Loucy (cell line): ENCODE results near the gene TYRO3.
A peak's percentile ranks its signal among the peaks of the same experiment; 100 is the strongest.

Experiments
- H2AFZ ChIP-seq: fragments of 200-600 bp; sonication (generic); 2 replicates; pipeline ENCODE4 v1.6.0; 2016; ENCODE audit warnings: antibody characterized with exemption, mild to moderate bottlenecking, low read length, moderate library complexity
- H3F3A ChIP-seq: fragments of 200-600 bp; 2 replicates; pipeline ENCODE4 v1.6.0; 2016; ENCODE audit warnings: antibody characterized with exemption, low read depth, mild to moderate bottlenecking
- H3K27me3 ChIP-seq: fragments of 200-600 bp; sonication (generic); 2 replicates; pipeline ENCODE4 v1.6.1; 2014; ENCODE audit warnings: low read length, mild to moderate bottlenecking; ENCODE audit not compliant: insufficient read depth, poor library complexity, severe bottlenecking
- H3K36me3 ChIP-seq: fragments of 200-600 bp; sonication (generic); 2 replicates; pipeline ENCODE4 v1.6.1; 2016; ENCODE audit warnings: low read length; ENCODE audit not compliant: insufficient read depth
- H3K4me1 ChIP-seq: fragments of 200-600 bp; sonication (generic); 2 replicates; pipeline ENCODE4 v1.5.1; 2014; ENCODE audit warnings: low read length, mild to moderate bottlenecking; ENCODE audit not compliant: insufficient read depth, poor library complexity, severe bottlenecking
- H3K4me2 ChIP-seq: fragments of 200-600 bp; sonication (generic); 2 replicates; pipeline ENCODE4 v1.6.0; 2014; ENCODE audit warnings: antibody characterized with exemption, low read length, low read depth, mild to moderate bottlenecking; ENCODE audit not compliant: poor library complexity, severe bottlenecking
- H3K4me3 ChIP-seq: fragments of 200-600 bp; sonication (generic); 2 replicates; pipeline ENCODE4 v1.5.1; 2014; ENCODE audit warnings: low read length, mild to moderate bottlenecking, mixed read lengths; ENCODE audit not compliant: poor library complexity, severe bottlenecking
- H3K79me2 ChIP-seq: fragments of 200-600 bp; sonication (generic); 2 replicates; pipeline ENCODE4 v1.6.1; 2014; ENCODE audit warnings: low read length; ENCODE audit not compliant: insufficient read depth
- H3K9ac ChIP-seq: fragments of 200-600 bp; sonication (generic); 2 replicates; pipeline ENCODE4 v1.6.0; 2014; ENCODE audit warnings: mild to moderate bottlenecking, low read depth, low read length, moderate library complexity; ENCODE audit not compliant: poor library complexity, severe bottlenecking
- H3K9me2 ChIP-seq: fragments of 200-600 bp; sonication (generic); replicated peaks from 2 replicates; pipeline ENCODE4 v1.6.1; 2016; ENCODE audit warnings: low read depth, low read length, mixed read lengths
- H3K9me3 ChIP-seq: fragments of 200-600 bp; sonication (generic); 2 replicates; pipeline ENCODE4 v1.6.1; 2014; ENCODE audit warnings: mild to moderate bottlenecking, antibody characterized with exemption, low read length, low read depth; ENCODE audit not compliant: insufficient read depth
- H4K20me1 ChIP-seq: fragments of 200-600 bp; sonication (generic); 2 replicates; pipeline ENCODE4 v1.6.0; 2014; ENCODE audit warnings: antibody characterized with exemption, low read length, mild to moderate bottlenecking; ENCODE audit not compliant: insufficient read depth, poor library complexity, severe bottlenecking
- EZH2phosphoT487 ChIP-seq: fragments of 200-600 bp; IDR thresholded peaks from 2 replicates; pipeline ENCODE4 v1.6.1; 2018; ENCODE audit warnings: antibody characterized with exemption, mild to moderate bottlenecking, moderate library complexity, borderline replicate concordance
- TF ChIP-seq, protein P1 (sequence below): fragments of 200-600 bp; sonication (generic); conservative IDR thresholded peaks from 2 replicates; pipeline ENCODE4 v1.5.1; 2014; ENCODE audit warnings: mild to moderate bottlenecking, antibody characterized with exemption, low read length

Gene TYRO3

DNA sequence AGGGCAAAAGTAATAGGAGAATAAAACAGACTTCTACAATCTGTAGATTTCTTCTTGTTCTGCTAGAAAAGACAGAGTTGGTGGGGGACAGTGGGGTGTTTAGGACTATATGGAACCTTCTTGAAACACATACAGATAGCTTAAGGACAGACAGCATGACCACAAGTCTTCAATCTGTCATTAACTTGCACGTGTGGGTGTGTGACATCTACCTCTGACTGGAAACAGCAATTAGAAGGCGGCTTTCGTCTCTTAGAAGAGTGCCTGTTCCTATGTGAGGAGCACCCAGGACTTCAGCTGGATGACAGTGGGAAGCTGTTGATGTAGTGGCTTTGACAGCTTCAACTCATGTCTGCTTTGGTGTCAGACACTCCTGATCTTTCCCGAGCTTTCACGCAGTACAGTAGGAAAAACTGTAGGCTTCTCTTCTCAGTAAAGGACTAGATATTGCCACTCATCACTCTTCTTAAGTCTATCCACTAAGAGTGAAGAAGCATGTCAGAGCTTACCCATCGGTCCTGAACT is 44.5 kb downstream of the TYRO3 start:
- Histone ChIP-seq H3F3A (no peaks in the 10 kb centered on the region), H3K36me3 (no peaks in the 10 kb centered on the region), H3K4me3 (peak overlapping the region; percentile 52), H3K9ac (no peak overlapping the region), H2AFZ (peak overlapping the region; percentile 76; the same call in 1 of the 2 replicates), H3K27me3 (no peaks in the 10 kb centered on the region), H3K79me2 (no peaks in the 10 kb centered on the region), H4K20me1 (no peaks in the 10 kb centered on the region), H3K9me2 (no peaks in the 10 kb centered on the region), H3K9me3 (no peaks in the 10 kb centered on the region), H3K4me2 (no peak overlapping the region), H3K4me1 (peaks cover 7% of the 10 kb centered on the region)
- no peak for TF ChIP-seq EZH2phosphoT487
- TF ChIP-seq, protein P1, sequence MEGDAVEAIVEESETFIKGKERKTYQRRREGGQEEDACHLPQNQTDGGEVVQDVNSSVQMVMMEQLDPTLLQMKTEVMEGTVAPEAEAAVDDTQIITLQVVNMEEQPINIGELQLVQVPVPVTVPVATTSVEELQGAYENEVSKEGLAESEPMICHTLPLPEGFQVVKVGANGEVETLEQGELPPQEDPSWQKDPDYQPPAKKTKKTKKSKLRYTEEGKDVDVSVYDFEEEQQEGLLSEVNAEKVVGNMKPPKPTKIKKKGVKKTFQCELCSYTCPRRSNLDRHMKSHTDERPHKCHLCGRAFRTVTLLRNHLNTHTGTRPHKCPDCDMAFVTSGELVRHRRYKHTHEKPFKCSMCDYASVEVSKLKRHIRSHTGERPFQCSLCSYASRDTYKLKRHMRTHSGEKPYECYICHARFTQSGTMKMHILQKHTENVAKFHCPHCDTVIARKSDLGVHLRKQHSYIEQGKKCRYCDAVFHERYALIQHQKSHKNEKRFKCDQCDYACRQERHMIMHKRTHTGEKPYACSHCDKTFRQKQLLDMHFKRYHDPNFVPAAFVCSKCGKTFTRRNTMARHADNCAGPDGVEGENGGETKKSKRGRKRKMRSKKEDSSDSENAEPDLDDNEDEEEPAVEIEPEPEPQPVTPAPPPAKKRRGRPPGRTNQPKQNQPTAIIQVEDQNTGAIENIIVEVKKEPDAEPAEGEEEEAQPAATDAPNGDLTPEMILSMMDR: no peak

DNA sequence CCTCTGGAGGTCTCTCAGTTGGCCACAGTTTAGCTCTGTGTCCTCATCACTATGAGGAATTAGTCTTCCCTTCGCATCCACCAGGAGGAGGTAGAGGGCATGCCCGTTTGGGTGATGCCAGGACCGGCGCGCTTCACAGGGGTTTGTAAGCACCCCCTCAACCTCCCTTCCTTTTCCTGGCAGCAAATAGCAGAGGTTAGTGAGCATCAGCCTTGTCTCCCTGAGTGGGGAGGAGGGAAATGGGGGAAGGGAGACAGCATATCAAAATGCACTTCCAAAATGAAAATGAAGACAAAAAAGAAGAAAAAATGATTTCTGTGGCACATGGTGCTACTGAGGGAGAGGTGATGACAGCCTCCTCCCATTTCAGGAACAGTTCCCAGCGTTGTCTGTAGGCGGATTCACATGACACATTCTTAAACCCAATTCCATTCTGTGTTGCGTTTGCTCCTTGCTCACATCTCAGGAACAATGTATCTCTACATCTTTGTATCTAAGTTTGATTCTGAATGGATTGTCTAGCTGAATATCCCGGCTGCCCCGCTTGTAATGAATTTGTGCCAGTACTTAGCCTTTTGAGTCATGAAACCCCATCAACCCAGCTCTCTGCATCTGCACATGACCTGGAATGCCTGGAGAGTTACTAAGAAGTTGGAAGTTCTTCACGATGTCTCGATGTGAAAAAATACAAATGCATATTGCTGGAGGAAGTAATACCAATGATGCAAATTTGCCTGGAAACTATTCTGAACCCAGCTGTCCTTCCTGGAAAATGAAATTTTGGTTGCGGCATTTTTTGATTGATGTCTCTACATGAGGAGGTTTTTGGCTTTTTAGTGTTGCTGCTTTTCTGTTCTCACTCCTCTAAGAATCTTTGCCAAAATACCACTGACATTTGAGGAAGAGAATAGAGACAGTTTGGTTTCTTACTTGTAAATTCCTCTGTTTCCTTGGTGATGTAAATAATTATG is 45.2 kb downstream of the TYRO3 start:
- H3K4me2 ChIP-seq: peak overlapping the region; percentile 71
- H3K9ac ChIP-seq: peak overlapping the region; percentile 29
- no peaks in the 10 kb centered on the region for H3K36me3 ChIP-seq
- no peaks in the 10 kb centered on the region for H3K9me3 ChIP-seq
- no peaks in the 10 kb centered on the region for H3K79me2 ChIP-seq
- H3K9me2 ChIP-seq: no peaks in the 10 kb centered on the region
- peaks cover 7% of the 10 kb centered on the region for H3K4me1 ChIP-seq
- TF ChIP-seq EZH2phosphoT487: no peak
- TF ChIP-seq, protein P1: peak; percentile 90
- no peaks in the 10 kb centered on the region for H4K20me1 ChIP-seq
- H2AFZ ChIP-seq: peak overlapping the region; percentile 76
- H3K27me3 ChIP-seq: no peaks in the 10 kb centered on the region
- peak overlapping the region; percentile 52 for H3K4me3 ChIP-seq
- no peaks in the 10 kb centered on the region for H3F3A ChIP-seq

DNA sequence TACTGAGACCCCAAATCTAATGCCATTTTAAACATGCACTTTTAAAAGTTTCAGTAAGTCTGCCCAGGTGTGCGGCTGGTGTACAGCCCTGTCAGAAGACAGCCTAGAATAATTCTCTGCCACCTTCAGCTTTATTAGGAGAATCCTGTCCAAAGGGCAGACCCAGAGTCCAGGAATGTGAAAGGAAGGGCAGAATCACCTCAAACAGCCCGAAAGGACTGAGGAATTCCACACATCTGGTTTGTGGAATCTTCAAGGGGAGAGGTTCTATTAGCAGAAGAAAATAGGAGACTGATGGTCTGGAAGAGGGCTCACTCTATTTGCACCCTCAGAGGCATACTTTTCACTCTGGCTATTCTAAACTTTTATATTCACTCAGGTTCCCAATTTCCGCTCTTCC is 46.6 kb downstream of the TYRO3 start:
- no peaks in the 10 kb centered on the region for H3K36me3 ChIP-seq
- H3K9ac ChIP-seq: no peak overlapping the region
- no peaks in the 10 kb centered on the region for H3F3A ChIP-seq
- H3K4me1 ChIP-seq: peaks cover 7% of the 10 kb centered on the region
- no peak overlapping the region for H3K4me3 ChIP-seq
- no peak overlapping the region for H3K4me2 ChIP-seq
- no peaks in the 10 kb centered on the region for H4K20me1 ChIP-seq
- TF ChIP-seq EZH2phosphoT487: no peak
- TF ChIP-seq, protein P1: no peak
- no peaks in the 10 kb centered on the region for H3K9me2 ChIP-seq
- H3K27me3 ChIP-seq: no peaks in the 10 kb centered on the region
- H2AFZ ChIP-seq: no peak overlapping the region
- no peaks in the 10 kb centered on the region for H3K9me3 ChIP-seq
- no peaks in the 10 kb centered on the region for H3K79me2 ChIP-seq
